Liver (tissue), 3 donors: ENCODE data around the gene CROCC2.
A peak's percentile ranks its signal among the peaks of the same experiment; 100 is the strongest.

Experiments used
- CTCF ChIP-seq: fragments of 150-350 bp; IDR thresholded peaks from 2 replicates; pipeline ENCODE4 v1.5.1; 2017; ENCODE audit warnings: improper control_type of control experiment, low read depth, low read length; ENCODE audit not compliant: missing input control
- EGR1 ChIP-seq, 2 donors: IDR thresholded peaks; 2 replicates each; pipeline ENCODE4 v1.6.1; 2016 to 2018; ENCODE audit warnings: antibody characterized with exemption in 2 of 2, low read depth in 2 of 2
- GABPA ChIP-seq, 2 donors: IDR thresholded peaks in 1 of 2; conservative IDR thresholded peaks in 1 of 2; 2 replicates each; pipeline ENCODE4 v1.6.1; 2016; ENCODE audit warnings: antibody characterized with exemption in 2 of 2, mild to moderate bottlenecking in 1 of 2, moderate library complexity in 1 of 2
- JUND ChIP-seq, 2 donors: IDR thresholded peaks; 2 replicates each; pipeline ENCODE4 v1.6.1; 2016; ENCODE audit warnings: antibody characterized with exemption in 2 of 2
- MAX ChIP-seq: IDR thresholded peaks from 2 replicates; pipeline ENCODE4 v1.6.1; 2016; ENCODE audit warnings: antibody characterized with exemption
- RAD21 ChIP-seq, 2 donors: IDR thresholded peaks; 2 replicates each; pipeline ENCODE4 v1.6.1; 2016; ENCODE audit warnings: antibody characterized with exemption in 2 of 2, mild to moderate bottlenecking in 2 of 2
- RXRA ChIP-seq, 2 donors: IDR thresholded peaks; 2 replicates each; pipeline ENCODE4 v1.6.1; 2017 to 2018; ENCODE audit warnings: antibody characterized with exemption in 2 of 2, mild to moderate bottlenecking in 1 of 2
- SP1 ChIP-seq: IDR thresholded peaks from 2 replicates; pipeline ENCODE4 v1.6.1; 2018; ENCODE audit warnings: antibody characterized with exemption, mild to moderate bottlenecking
- YY1 ChIP-seq: IDR thresholded peaks from 2 replicates; pipeline ENCODE4 v1.6.1; 2016; ENCODE audit warnings: antibody characterized with exemption, mild to moderate bottlenecking
- TF ChIP-seq, protein P1 (sequence below): IDR thresholded peaks from 2 replicates; pipeline ENCODE4 v1.6.1; 2016; ENCODE audit warnings: antibody characterized with exemption
- donor health status: healthy.
- donor health status: healthy.

- TF ChIP-seq CTCF (no peak), MAX (no peak), RXRA (IDR thresholded peaks at IDR 0.05) (peak; percentile 85 to 95), GABPA (IDR thresholded peaks at IDR 0.05 in 1 of 2, conservative IDR thresholded peaks at IDR 0.05 in 1 of 2) (no peak), SP1 (peak; percentile 86), JUND (IDR thresholded peaks at IDR 0.05) (peak in 1 of 2 donors; percentile 25), EGR1 (IDR thresholded peaks at IDR 0.05; ENCODE audit: low read depth in 2 of 2) (no peak), YY1 (no peak), RAD21 (IDR thresholded peaks at IDR 0.05) (peak in 1 of 2 donors; percentile 29)
- TF ChIP-seq, protein P1, sequence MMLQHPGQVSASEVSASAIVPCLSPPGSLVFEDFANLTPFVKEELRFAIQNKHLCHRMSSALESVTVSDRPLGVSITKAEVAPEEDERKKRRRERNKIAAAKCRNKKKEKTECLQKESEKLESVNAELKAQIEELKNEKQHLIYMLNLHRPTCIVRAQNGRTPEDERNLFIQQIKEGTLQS = no peak
Measured at GRCh38 chr2:240997141-240997855, 91.2 kb downstream of the CROCC2 start.
